WTC11 (cell line): ENCODE measurements around the gene BCL11B. TPM values are rescaled to one million over a fixed set of nuclear protein-coding genes. Genes with fewer than 3 reads are reported as not detected.

Source experiments
- ATAC-seq: fragments of 200-7000 bp; cut with Tn5 transposase; 2 replicates; pipeline ENCODE4 v1.10.0; 2021; ENCODE audit warnings: mild to moderate bottlenecking, moderate library complexity
- CTCF ChIA-PET: fragments of 300-600 bp; sonication (Branson Sonifier 250); formaldehyde crosslinking; loops from one replicate; lab custom pipeline; 2021; ENCODE audit warnings: antibody characterized with exemption; lab: Charles Lee
- POLR2A ChIA-PET: fragments of 350-600 bp; sonication (Branson Sonifier 250); formaldehyde crosslinking; loops from one replicate; lab custom pipeline; 2021; ENCODE audit warnings: antibody characterized with exemption; lab: Charles Lee
- DNase-seq: peaks from one replicate; pipeline ENCODE4 v3.0.0; 2021; ENCODE audit warnings: low spot score
- H3K27ac Mint-ChIP-seq: 2 replicates; pipeline ENCODE4 v1.8.0; 2021; ENCODE audit warnings: mixed read lengths
- H3K27me3 Mint-ChIP-seq: 2 replicates; pipeline ENCODE4 v1.8.0; 2021; ENCODE audit warnings: low read depth, mild to moderate bottlenecking, moderate library complexity, mixed read lengths
- H3K36me3 Mint-ChIP-seq: 2 replicates; pipeline ENCODE4 v1.8.0; 2021; ENCODE audit warnings: mixed read lengths
- H3K4me1 Mint-ChIP-seq: 2 replicates; pipeline ENCODE4 v1.8.0; 2022; ENCODE audit warnings: mixed read lengths
- H3K4me3 Mint-ChIP-seq: 2 replicates; pipeline ENCODE4 v1.8.0; 2021; ENCODE audit warnings: mild to moderate bottlenecking, moderate library complexity, mixed read lengths
- H3K9me3 Mint-ChIP-seq: 2 replicates; pipeline ENCODE4 v1.8.0; 2021; ENCODE audit warnings: mixed read lengths
- CREM ChIP-seq: sonication (generic); formaldehyde crosslinking; IDR thresholded peaks from 2 replicates; pipeline ENCODE4 v1.8.1; 2022; ENCODE audit warnings: mild to moderate bottlenecking, missing genetic modification reagents, moderate library complexity
- GABPB1 ChIP-seq: sonication (generic); formaldehyde crosslinking; IDR thresholded peaks from 2 replicates; pipeline ENCODE4 v1.8.1; 2023; ENCODE audit warnings: mild to moderate bottlenecking, missing genetic modification reagents
- JAZF1 ChIP-seq: fragments of 250-450 bp; sonication (Bioruptor Pico); IDR thresholded peaks from 2 replicates; pipeline ENCODE4 v1.9.0; 2021; ENCODE audit warnings: moderate library complexity, mild to moderate bottlenecking, inconsistent platforms
- MXD4 ChIP-seq: fragments of 250-450 bp; sonication (Bioruptor Pico); IDR thresholded peaks from 2 replicates; pipeline ENCODE4 v1.8.0; 2021; ENCODE audit warnings: mild to moderate bottlenecking, moderate library complexity, borderline replicate concordance
- NFE2L1 ChIP-seq: sonication (generic); formaldehyde crosslinking; IDR thresholded peaks from 2 replicates; pipeline ENCODE4 v1.8.1; 2023; ENCODE audit warnings: missing genetic modification reagents
- NFYB ChIP-seq: sonication (generic); formaldehyde crosslinking; conservative IDR thresholded peaks from 2 replicates; pipeline ENCODE4 v1.8.0; 2022; ENCODE audit warnings: low read depth, missing genetic modification reagents
- PRRX2 ChIP-seq: fragments of 250-450 bp; sonication (Bioruptor Pico); IDR thresholded peaks from 2 replicates; pipeline ENCODE4 v1.8.0; 2021; ENCODE audit warnings: mild to moderate bottlenecking
- RELA ChIP-seq: sonication (generic); formaldehyde crosslinking; IDR thresholded peaks from 2 replicates; pipeline ENCODE4 v1.8.1; 2022; ENCODE audit warnings: missing genetic modification reagents, mild to moderate bottlenecking, borderline replicate concordance
- SP1 ChIP-seq: sonication (generic); formaldehyde crosslinking; conservative IDR thresholded peaks from 2 replicates; pipeline ENCODE4 v1.8.1; 2022; ENCODE audit warnings: missing genetic modification reagents
- TEAD1 ChIP-seq: sonication (generic); formaldehyde crosslinking; IDR thresholded peaks from 2 replicates; pipeline ENCODE4 v1.8.0; 2022; ENCODE audit warnings: mild to moderate bottlenecking, missing genetic modification reagents
- ZNF219 ChIP-seq: sonication (generic); formaldehyde crosslinking; IDR thresholded peaks from 2 replicates; pipeline ENCODE4 v1.8.0; 2023; ENCODE audit warnings: missing genetic modification reagents, mild to moderate bottlenecking, borderline replicate concordance
- ZNF317 ChIP-seq: sonication (generic); formaldehyde crosslinking; IDR thresholded peaks from 2 replicates; pipeline ENCODE4 v1.8.1; 2023; ENCODE audit warnings: low read depth, mild to moderate bottlenecking, moderate library complexity, missing genetic modification reagents, borderline replicate concordance
- ZNF396 ChIP-seq: fragments of 250-450 bp; sonication (Bioruptor Pico); IDR thresholded peaks from 2 replicates; pipeline ENCODE4 v1.8.0; 2021; ENCODE audit warnings: mild to moderate bottlenecking, moderate library complexity, borderline replicate concordance
- total RNA-seq: library from RNA; stranded (reverse); gene quantifications from 3 replicates; pipeline ENCODE4 v1.2.3, GENCODE V29; 2021
- TF ChIP-seq, protein P1 (sequence below): sonication (generic); formaldehyde crosslinking; IDR thresholded peaks from 2 replicates; pipeline ENCODE4 v1.8.1; 2022; ENCODE audit warnings: mild to moderate bottlenecking, moderate library complexity, missing genetic modification reagents
- TF ChIP-seq, protein P2 (sequence below): sonication (generic); formaldehyde crosslinking; IDR thresholded peaks from 2 replicates; pipeline ENCODE4 v1.8.0; 2022; ENCODE audit warnings: mild to moderate bottlenecking, missing genetic modification reagents
- TF ChIP-seq, protein P3 (sequence below): sonication (generic); formaldehyde crosslinking; conservative IDR thresholded peaks from 2 replicates; pipeline ENCODE4 v1.8.1; 2022; ENCODE audit warnings: mild to moderate bottlenecking, missing genetic modification reagents
- TF ChIP-seq, protein P4 (sequence below): sonication (generic); formaldehyde crosslinking; IDR thresholded peaks from 2 replicates; pipeline ENCODE4 v1.8.0; 2022; ENCODE audit warnings: mild to moderate bottlenecking, missing genetic modification reagents
- TF ChIP-seq, protein P5 (sequence below): sonication (generic); formaldehyde crosslinking; IDR thresholded peaks from 2 replicates; pipeline ENCODE4 v1.8.1; 2023; ENCODE audit warnings: mild to moderate bottlenecking, missing genetic modification reagents, borderline replicate concordance
- TF ChIP-seq, protein P6 (sequence below): sonication (generic); formaldehyde crosslinking; IDR thresholded peaks from 2 replicates; pipeline ENCODE4 v1.8.1; 2022; ENCODE audit warnings: missing genetic modification reagents, borderline replicate concordance
- TF ChIP-seq, protein P7 (sequence below): sonication (generic); formaldehyde crosslinking; IDR thresholded peaks from 2 replicates; pipeline ENCODE4 v1.8.1; 2023; ENCODE audit warnings: mild to moderate bottlenecking, moderate library complexity, missing genetic modification reagents
- TF ChIP-seq, protein P8 (sequence below): fragments of 250-450 bp; sonication (Bioruptor Pico); IDR thresholded peaks from 2 replicates; pipeline ENCODE4 v1.9.0; 2021; ENCODE audit warnings: mild to moderate bottlenecking

Gene BCL11B
- total RNA-seq, 1 experiment from 2014 or later = 9.1 TPM

DNA sequence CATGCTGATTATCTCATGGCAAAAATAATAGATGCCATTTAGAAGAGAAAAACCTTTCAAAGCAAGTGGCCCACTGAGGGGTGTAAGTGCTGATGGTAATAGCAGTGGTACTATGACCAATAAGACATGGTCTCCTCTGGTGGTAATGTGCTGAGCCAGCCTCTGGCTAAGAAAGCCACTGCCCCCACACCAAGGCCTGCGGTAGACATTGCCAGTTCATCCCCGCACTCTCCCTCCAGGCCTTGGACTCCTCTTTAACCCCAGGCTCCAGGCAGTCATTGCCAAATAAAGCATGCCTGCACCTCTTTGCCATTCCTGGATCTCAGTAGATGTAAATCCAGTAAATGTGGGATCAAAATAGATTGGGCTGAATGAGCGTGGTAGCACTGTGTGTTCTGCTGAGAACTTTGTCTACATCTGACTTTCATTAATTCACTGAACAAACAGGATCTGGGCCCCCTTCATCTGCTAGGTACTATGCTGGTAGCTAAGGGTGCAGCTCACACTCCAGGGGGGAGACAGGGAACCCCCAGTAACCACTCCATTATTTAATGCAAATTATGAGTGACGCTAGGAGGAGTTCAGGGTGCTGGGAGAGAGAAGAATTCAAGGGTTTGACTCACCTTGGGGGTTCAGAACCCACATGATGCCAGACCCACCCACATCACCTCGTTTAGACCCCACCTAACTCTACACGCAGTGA lies 89.3 kb downstream of the BCL11B start:
- Mint-ChIP-seq H3K4me1 (peaks cover 39% of the 10 kb centered on the region), H3K36me3 (no peaks in the 10 kb centered on the region), H3K27me3 (no peaks in the 10 kb centered on the region), H3K9me3 (no peaks in the 10 kb centered on the region), H3K27ac (no peak overlapping the region), H3K4me3 (no peak overlapping the region)
- ATAC-seq (no peak), DNase-seq (no peak)
- CTCF ChIA-PET = interaction anchor here (0.8 kb wide), 1 partner anchor 210 kb away, joined by 3 read pairs; no protein-coding TSS in a partner anchor
- POLR2A ChIA-PET = no interaction called here
- TF ChIP-seq NFYB (CRISPR knock-in tag) = no peak
- TF ChIP-seq, protein P1, sequence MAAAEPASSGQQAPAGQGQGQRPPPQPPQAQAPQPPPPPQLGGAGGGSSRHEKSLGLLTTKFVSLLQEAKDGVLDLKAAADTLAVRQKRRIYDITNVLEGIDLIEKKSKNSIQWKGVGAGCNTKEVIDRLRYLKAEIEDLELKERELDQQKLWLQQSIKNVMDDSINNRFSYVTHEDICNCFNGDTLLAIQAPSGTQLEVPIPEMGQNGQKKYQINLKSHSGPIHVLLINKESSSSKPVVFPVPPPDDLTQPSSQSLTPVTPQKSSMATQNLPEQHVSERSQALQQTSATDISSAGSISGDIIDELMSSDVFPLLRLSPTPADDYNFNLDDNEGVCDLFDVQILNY (CRISPR knock-in tag) = no peak
- TF ChIP-seq ZNF219 (CRISPR knock-in tag) = no peak
- TF ChIP-seq TEAD1 = no peak
- TF ChIP-seq, protein P2, sequence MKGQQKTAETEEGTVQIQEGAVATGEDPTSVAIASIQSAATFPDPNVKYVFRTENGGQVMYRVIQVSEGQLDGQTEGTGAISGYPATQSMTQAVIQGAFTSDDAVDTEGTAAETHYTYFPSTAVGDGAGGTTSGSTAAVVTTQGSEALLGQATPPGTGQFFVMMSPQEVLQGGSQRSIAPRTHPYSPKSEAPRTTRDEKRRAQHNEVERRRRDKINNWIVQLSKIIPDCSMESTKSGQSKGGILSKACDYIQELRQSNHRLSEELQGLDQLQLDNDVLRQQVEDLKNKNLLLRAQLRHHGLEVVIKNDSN = no peak
- TF ChIP-seq JAZF1 (CRISPR knock-in tag) = no peak
- no peak for TF ChIP-seq NFE2L1 (CRISPR knock-in tag)
- TF ChIP-seq, protein P3, sequence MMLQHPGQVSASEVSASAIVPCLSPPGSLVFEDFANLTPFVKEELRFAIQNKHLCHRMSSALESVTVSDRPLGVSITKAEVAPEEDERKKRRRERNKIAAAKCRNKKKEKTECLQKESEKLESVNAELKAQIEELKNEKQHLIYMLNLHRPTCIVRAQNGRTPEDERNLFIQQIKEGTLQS (CRISPR knock-in tag) = no peak
- TF ChIP-seq RELA (CRISPR knock-in tag) = no peak

DNA sequence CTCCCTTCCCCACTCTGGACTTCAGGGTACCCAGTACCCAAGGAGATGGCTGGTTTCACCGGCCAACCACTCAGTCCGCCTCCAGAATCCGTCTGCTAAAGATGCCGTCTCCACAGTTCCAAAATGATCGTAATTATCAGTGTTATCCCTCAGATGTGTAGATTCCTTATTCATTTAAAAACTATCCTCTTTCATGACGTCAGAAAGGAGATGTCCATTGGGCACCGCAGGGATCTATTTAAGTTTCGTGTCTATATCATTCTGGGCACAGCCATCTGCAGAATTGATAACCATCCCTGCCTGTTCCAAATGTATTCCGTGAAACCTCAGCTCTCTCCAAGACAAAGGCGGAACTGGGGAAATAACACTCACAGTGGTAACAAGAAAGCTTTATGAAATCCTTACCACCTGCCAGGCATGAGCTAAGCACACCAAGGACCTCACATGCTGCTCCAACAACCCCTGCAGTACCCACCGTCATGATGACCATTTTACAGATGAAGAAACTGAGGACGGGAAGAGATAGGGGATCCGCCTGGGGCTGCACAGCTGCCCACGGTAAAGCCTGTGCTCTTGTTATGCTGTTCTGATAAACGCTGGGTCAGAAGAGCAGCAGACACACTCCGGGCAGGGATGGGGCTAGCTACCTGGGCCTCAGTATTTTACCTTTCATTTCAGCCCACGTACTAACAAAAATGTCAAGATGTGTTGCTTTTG lies 90.0 kb downstream of the BCL11B start:
- Mint-ChIP-seq H3K36me3 (no peaks in the 10 kb centered on the region), H3K27me3 (no peaks in the 10 kb centered on the region), H3K9me3 (no peaks in the 10 kb centered on the region), H3K27ac (no peak overlapping the region), H3K4me3 (no peak overlapping the region), H3K4me1 (peaks cover 40% of the 10 kb centered on the region)
- no peak for DNase-seq
- ATAC-seq = no peak
- CTCF ChIA-PET = interaction anchor here (0.8 kb wide), 1 partner anchor 211 kb away, joined by 3 read pairs; no protein-coding TSS in a partner anchor
- POLR2A ChIA-PET = no interaction called here
- TF ChIP-seq CREM (CRISPR knock-in tag) = no peak
- TF ChIP-seq SP1 = no peak
- TF ChIP-seq ZNF396 (CRISPR knock-in tag) = no peak
- TF ChIP-seq JAZF1 (CRISPR knock-in tag) = no peak
- TF ChIP-seq, protein P4, sequence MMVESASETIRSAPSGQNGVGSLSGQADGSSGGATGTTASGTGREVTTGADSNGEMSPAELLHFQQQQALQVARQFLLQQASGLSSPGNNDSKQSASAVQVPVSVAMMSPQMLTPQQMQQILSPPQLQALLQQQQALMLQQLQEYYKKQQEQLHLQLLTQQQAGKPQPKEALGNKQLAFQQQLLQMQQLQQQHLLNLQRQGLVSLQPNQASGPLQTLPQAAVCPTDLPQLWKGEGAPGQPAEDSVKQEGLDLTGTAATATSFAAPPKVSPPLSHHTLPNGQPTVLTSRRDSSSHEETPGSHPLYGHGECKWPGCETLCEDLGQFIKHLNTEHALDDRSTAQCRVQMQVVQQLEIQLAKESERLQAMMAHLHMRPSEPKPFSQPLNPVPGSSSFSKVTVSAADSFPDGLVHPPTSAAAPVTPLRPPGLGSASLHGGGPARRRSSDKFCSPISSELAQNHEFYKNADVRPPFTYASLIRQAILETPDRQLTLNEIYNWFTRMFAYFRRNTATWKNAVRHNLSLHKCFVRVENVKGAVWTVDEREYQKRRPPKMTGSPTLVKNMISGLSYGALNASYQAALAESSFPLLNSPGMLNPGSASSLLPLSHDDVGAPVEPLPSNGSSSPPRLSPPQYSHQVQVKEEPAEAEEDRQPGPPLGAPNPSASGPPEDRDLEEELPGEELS (CRISPR knock-in tag) = no peak
- TF ChIP-seq PRRX2 (CRISPR knock-in tag) = no peak
- TF ChIP-seq, protein P3 (CRISPR knock-in tag) = no peak
- TF ChIP-seq MXD4 (CRISPR knock-in tag) = no peak
- TF ChIP-seq, protein P5, sequence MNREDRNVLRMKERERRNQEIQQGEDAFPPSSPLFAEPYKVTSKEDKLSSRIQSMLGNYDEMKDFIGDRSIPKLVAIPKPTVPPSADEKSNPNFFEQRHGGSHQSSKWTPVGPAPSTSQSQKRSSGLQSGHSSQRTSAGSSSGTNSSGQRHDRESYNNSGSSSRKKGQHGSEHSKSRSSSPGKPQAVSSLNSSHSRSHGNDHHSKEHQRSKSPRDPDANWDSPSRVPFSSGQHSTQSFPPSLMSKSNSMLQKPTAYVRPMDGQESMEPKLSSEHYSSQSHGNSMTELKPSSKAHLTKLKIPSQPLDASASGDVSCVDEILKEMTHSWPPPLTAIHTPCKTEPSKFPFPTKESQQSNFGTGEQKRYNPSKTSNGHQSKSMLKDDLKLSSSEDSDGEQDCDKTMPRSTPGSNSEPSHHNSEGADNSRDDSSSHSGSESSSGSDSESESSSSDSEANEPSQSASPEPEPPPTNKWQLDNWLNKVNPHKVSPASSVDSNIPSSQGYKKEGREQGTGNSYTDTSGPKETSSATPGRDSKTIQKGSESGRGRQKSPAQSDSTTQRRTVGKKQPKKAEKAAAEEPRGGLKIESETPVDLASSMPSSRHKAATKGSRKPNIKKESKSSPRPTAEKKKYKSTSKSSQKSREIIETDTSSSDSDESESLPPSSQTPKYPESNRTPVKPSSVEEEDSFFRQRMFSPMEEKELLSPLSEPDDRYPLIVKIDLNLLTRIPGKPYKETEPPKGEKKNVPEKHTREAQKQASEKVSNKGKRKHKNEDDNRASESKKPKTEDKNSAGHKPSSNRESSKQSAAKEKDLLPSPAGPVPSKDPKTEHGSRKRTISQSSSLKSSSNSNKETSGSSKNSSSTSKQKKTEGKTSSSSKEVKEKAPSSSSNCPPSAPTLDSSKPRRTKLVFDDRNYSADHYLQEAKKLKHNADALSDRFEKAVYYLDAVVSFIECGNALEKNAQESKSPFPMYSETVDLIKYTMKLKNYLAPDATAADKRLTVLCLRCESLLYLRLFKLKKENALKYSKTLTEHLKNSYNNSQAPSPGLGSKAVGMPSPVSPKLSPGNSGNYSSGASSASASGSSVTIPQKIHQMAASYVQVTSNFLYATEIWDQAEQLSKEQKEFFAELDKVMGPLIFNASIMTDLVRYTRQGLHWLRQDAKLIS (CRISPR knock-in tag) = no peak
- TF ChIP-seq, protein P6, sequence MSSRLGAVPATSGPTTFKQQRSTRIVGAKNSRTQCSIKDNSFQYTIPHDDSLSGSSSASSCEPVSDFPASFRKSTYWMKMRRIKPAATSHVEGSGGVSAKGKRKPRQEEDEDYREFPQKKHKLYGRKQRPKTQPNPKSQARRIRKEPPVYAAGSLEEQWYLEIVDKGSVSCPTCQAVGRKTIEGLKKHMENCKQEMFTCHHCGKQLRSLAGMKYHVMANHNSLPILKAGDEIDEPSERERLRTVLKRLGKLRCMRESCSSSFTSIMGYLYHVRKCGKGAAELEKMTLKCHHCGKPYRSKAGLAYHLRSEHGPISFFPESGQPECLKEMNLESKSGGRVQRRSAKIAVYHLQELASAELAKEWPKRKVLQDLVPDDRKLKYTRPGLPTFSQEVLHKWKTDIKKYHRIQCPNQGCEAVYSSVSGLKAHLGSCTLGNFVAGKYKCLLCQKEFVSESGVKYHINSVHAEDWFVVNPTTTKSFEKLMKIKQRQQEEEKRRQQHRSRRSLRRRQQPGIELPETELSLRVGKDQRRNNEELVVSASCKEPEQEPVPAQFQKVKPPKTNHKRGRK (CRISPR knock-in tag) = no peak
- TF ChIP-seq ZNF317 (CRISPR knock-in tag) = no peak
- TF ChIP-seq GABPB1 (CRISPR knock-in tag) = no peak
- TF ChIP-seq, protein P7, sequence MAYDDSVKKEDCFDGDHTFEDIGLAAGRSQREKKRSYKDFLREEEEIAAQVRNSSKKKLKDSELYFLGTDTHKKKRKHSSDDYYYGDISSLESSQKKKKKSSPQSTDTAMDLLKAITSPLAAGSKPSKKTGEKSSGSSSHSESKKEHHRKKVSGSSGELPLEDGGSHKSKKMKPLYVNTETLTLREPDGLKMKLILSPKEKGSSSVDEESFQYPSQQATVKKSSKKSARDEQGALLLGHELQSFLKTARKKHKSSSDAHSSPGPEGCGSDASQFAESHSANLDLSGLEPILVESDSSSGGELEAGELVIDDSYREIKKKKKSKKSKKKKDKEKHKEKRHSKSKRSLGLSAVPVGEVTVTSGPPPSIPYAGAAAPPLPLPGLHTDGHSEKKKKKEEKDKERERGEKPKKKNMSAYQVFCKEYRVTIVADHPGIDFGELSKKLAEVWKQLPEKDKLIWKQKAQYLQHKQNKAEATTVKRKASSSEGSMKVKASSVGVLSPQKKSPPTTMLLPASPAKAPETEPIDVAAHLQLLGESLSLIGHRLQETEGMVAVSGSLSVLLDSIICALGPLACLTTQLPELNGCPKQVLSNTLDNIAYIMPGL (CRISPR knock-in tag) = no peak
- TF ChIP-seq, protein P8, sequence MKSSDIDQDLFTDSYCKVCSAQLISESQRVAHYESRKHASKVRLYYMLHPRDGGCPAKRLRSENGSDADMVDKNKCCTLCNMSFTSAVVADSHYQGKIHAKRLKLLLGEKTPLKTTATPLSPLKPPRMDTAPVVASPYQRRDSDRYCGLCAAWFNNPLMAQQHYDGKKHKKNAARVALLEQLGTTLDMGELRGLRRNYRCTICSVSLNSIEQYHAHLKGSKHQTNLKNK = no peak
